Raji (cell line): ENCODE data around the gene SLC39A2.

Source experiments
- POLR2A ChIP-seq: IDR thresholded peaks from 2 replicates; pipeline ENCODE4 v1.6.1; 2011; ENCODE audit warnings: low read depth, low read length, control low read depth; ENCODE audit not compliant: insufficient read depth

The SLC39A2 gene

DNA sequence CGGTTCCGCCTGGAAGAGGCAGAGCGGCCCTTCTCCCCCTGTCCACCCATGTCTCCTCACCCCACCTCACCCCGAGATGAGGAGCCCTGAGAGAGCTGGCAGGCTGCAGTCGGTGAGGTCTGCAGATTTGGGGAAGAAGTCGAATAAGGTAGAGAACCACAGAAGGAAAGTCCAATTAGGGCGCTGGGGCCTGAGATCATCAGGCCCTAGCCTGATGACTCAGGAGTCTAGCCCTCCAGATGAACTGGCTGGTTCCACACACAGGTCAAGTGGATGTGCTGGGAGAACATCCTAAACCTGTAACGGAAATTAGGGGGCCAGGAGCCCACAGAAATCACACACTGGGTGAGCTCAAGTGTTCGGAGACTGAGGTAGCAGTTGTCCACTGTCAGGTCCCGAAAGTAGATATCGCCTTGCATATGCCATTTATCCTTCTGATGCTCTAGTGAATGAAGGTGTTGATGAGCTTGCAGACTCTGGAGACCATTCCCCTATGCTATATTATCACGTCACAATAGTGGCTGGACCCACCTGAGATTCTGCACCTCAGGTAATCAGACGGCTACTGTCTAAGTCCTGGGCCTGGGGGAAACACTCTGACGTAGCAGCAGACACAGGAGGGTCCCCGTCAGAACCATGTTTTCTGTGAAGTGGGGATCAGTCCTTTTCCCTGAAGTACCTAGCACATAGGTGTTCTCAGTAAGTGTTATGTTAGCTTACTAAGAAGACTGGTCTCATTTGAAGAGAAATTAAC, 10.2 kb upstream of the SLC39A2 start:
- TF ChIP-seq POLR2A: no peak

DNA sequence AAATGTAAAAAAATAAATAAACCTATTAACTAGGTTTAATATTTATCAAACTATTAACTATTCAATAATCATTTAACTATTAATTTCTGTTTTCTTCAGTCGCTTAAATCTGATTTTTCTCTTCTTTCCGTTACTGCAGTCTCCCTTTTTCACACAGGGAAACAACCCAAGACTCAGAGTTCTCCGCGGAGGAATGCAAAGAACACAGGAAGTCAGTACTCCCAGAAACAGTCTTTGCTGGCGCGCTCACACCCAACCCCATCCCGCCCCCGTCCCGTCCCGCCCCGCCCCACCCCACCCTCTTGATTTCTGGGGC, 9.7 kb upstream of the SLC39A2 start:
- no peak for TF ChIP-seq POLR2A

DNA sequence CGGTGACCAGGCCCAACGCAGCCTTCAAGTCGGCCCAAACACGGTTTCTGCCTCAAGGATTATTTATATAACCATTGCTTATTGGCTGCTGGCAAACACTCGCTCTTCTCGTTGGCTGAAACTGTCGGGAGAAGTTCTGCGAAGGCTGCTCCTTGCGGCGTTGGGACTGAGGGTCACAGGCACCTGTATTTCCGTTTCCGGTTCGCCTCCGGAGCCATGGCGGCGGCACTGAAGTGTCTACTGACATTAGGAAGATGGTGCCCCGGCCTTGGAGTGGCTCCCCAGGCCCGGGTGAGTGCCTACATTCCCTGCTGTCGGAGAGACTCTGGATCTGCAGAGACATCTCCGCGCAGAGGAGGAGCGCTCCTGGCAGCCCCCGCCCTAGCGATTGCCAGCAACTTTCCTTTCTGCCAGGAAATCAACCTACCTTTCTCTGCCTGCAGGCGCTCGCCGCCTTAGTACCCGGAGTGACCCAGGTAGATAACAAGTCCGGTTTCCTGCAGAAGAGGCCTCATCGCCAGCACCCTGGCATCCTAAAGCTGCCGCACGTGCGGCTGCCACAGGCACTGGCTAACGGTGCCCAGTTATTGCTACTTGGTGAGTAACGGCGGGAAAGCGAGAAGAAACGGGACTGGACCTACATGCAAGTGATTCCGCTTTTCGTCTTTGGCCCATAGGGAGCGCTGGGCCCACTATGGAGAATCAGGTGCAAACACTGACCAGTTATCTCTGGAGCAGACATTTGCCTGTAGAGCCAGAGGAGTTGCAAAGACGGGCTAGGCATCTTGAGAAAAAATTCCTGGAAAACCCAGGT, 9.1 kb upstream of the SLC39A2 start, which contains the start of gene METTL17:
Gene METTL17 (plus strand): TSS at position 194 of the 814 bp plus-strand sequence. CDS start 23 bp downstream, at position 217.
- peak; percentile 95 for TF ChIP-seq POLR2A

DNA sequence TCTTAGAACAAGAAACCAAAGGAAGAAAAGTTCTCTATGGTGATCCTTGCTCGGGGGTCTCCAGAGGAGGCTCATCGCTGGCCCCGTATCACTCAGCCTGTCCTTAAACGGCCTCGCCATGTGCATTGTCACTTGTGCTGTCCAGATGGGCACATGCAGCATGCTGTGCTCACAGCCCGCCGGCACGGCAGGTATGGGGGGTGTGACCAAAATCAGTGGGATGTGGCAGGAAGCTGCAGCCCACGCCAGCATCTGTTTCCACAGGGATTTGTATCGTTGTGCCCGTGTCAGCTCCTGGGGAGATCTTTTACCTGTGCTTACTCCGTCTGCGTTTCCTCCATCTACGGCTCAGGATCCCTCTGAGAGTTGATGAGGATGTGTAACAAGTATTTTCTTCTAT, 2.6 kb upstream of the SLC39A2 start:
- TF ChIP-seq POLR2A: no peak

DNA sequence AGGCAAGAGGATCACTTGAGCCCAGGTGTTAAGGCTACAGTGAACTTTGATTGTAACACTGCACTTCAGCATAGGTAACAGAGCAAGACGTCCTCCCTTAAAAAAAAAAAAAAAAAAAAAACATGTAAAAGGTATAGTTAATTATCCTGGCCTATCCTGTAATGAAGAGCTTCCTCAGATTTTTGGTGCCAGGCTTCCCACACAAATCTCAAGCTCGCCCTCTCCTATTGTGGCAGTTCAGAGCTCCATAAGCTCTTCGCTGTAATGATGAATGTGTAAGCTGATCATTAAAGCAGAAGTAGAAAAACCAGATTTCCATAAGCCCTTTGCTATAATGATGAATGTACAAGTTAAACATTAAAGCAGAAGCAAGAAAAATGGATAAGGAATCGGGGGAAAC, 2.0 kb upstream of the SLC39A2 start:
- no peak for TF ChIP-seq POLR2A

DNA sequence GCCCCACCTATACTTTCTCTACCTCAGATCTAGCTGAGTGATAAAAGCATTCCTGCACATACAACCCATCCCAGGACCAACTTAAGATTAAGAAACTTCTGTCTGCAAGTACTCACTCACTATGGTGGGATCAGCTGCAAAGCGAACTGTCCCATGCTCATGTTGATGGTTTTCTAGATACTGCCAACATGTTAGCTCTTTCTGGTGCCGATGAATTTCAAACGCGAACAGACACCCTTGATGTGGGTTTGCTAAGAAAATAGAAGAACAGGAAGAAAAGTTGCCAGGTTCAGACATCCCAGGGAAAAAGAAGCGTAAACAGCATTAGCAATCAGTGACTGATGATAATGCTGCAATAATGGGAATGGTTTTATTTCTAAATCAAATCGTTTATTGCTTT, 1.5 kb upstream of the SLC39A2 start:
- TF ChIP-seq POLR2A: no peak

DNA sequence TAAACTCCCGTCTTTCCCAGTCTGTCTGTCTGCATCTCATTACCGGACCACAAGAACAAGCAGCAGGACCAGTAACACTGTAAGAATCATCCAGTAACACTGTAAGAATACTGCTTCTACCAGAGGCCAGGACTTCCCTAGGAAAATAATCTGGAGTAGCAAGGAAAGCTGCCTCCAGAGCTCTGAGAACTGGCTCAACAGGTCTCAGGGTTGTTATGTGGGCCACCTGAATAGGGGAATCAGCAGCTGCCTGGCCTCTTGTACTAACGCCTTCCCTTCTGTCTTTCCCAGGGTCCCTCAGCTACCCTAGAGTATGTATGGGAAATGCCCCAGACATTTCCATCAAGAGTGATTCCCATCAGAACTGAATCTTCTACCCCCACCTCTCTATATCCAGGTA, 954 bp upstream of the SLC39A2 start:
- TF ChIP-seq POLR2A: no peak

DNA sequence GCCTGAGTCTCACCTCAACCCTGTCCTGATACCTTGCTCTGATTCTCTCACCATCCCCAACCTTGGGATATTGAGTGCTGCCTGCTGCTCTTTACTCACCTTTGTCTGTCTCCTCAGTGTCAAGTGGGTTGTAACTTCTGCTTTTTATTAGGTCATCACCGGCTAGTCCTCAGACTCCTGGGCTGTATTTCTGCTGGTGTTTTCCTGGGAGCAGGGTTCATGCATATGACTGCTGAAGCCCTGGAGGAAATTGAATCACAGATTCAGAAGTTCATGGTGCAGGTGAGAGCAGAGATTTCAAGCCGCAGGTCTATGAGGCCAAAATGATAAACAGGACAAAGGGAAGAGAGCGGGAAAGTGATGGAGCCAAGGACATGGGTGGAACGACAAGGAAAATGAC, 498 bp downstream of the SLC39A2 start:
- no peak for TF ChIP-seq POLR2A

DNA sequence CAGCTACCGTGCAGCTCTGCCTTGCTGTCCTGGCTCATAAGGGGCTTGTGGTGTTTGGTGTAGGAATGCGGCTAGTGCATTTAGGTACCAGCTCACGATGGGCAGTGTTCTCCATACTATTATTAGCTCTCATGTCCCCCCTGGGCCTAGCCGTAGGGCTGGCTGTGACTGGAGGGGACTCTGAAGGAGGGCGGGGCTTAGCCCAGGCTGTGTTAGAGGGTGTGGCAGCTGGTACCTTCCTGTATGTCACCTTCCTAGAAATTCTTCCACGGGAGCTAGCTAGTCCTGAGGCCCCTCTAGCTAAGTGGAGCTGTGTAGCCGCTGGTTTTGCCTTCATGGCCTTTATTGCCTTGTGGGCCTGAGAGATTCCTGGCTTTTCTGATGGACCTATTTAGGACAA, 2.1 kb downstream of the SLC39A2 start:
- TF ChIP-seq POLR2A: no peak

DNA sequence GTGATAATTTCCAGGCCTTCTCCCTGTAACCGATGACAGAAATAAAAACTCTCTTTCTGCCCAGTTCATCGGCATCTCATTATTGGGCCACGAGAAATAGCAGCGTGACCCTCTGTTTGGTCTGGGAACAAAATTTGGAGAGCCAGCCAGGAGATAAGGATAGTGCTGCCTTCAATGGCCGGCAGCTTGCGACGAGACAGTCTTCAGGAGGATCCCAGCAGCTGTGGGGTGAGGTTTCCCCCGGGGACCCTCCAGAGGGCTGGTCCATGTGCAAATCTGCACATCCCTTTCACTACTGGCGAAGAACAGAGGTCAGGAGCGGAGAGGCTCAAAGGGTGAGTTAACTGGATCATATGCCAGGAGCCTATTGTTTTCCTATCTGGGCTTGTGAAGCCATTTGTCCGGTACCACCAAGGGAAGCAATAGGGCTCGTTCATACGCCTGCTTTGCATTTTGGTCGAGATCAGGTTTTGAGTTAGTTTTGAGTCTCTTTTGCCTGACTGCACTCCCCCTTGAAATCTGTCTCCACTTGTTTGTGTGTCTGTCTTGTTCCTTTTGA, 4.8 kb downstream of the SLC39A2 start:
- TF ChIP-seq POLR2A: no peak

DNA sequence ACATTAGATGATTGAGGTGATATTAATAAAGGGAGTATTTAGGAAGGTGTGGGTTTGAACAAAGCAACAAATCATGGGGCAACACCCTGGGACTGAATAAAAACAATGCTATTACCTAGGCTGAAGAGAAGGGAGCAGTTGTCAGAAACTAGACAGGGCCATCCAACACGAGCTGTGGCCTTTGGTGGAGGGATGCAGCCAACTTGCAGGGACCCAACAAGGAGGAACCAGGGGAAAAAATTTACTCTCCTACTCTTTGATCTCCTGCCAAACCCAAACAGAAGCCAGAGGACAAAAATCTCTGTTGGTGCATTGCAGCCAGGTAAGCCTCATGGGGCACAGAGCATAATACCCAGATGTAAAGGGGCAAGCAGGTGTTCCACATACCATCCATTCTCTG, 12.0 kb downstream of the SLC39A2 start:
- TF ChIP-seq POLR2A: no peak

DNA sequence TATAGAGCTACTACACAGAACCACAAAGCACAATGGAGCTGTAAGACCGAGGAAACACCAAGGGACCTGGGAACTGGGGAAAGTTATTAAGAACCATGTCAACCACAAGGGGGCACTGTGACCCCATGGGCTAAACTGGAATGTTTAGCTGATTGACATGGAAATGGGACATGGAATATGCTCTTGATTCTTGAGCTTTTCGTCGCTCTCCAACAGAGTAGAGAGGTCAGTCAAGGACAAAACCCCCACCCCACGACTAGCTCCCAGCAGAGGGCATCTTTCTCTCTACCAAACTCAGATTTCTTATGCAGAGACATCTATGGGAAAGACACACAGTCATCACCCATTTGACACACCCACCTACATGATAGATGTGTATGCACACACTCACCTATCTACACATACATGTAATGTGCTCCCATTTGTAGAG, 15.7 kb downstream of the SLC39A2 start:
- no peak for TF ChIP-seq POLR2A

DNA sequence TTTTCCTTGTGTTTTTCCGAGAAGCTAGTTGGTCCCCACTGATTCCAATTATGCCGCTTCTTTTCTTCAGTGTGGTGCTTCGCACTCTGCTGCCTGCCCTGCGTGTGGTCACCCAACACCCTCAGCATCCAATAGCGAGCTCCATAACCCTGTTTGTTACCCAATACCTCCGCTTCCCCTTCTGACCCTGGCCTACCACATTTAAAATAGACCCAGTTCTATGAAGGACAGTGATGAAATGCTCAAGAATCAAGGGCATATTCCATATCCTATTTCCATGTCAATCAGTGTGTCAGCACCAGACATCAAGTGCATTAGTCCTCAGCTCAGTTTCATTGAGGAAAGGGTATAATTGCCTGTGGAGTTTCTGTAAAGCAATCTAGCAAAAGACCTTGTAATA, 16.2 kb downstream of the SLC39A2 start:
- TF ChIP-seq POLR2A: no peak

DNA sequence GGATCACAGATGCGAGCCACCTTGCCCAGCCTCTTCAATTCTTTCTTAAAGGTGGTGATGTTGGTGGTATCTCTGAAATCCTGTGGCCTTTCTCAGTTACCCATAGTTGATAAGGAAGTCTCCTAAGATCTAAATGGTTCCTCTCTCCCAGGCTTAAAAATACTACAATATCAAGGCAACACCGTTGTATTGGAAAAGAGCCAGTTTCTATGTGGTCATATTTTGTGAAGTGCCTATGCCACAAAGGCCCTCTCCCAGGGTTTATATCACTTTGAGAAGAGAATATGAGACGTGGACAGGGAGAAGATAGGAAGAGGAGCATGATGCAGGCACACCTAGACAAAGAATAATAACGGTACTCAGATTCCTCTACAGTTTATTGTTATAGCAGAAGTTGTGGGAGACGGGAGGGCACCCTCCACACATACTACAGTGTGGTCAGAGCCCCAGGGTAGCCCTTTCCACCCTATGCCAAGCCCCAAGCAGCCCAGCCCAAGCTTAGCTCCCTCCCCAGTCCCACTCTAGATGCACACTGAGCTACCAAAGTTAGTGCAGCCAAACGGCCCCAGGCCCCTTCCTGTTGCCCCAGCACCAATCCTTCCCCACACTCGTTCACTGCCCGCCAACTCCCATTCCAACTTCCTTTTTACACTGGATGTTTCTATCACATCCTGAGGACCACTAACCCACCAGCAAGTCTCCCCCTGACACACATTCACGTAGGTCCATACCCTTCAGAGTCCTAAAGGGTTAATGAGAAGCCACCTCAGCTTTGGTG, 17.5 kb downstream of the SLC39A2 start:
- TF ChIP-seq POLR2A: no peak

DNA sequence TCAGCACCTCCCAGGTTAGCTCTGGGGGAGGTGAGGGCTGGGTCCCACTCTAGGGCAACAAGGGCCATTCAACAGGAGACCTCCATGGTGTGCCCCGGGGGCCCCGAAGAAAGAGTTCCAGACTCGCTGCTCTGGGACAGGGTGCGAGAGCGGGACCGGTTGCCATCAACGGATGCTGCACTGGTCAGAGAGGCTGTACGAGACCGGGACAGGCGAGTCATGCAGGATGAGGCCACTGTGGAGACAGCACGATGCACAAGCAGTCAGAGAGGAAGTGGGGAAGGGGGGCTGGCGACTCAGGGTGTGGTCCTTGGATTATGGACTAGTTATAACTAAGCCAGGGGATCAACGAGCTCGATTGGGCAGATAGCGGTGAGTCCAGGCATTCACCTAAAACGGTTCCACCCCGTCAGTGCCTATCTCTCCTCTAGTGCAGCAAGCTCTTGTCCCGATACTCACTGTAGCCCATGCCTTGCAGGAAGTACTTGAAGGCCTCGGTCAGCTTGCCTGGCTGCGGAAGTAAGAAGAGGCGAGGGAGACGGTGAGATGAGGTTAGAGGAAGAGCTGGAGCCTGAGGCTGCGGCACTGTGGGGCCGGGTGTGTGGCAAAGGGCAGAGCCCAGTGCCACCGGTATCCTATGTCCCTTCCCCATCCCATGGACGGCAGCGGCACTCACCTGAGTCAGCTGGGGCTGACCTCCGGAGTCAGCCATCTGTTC, 18.6 kb downstream of the SLC39A2 start:
- TF ChIP-seq POLR2A: no peak
